Glomerular visceral epithelial cell (primary cell): Measurements from ENCODE around the gene NACAD.

ENCODE experiments used
- DNase-seq: peaks from one replicate; pipeline ENCODE4 v3.0.0-alpha.2; 2016; ENCODE audit errors: extremely low spot score

Gene NACAD

GRCh38 chr7:45092100-45092930 lies 3.5 kb upstream of the NACAD start:
- DNase-seq, result no peak

GRCh38 chr7:45089341-45089891 lies 647 bp upstream of the NACAD start:
- peak; percentile 48 for DNase-seq

- no peak for DNase-seq
Measured at GRCh38 chr7:45088146-45088701, 545 bp downstream of the NACAD start.

- DNase-seq, result no peak
Measured at GRCh38 chr7:45087301-45088145, 1.2 kb downstream of the NACAD start.

- no peak for DNase-seq
Measured at GRCh38 chr7:45086331-45087065, 2.3 kb downstream of the NACAD start.

- no peak for DNase-seq
Measured at GRCh38 chr7:45085619-45086200, 3.1 kb downstream of the NACAD start.

- DNase-seq, result no peak
Measured at GRCh38 chr7:45084901-45085618, 3.7 kb downstream of the NACAD start.

- no peak for DNase-seq
Measured at GRCh38 chr7:45084336-45084735, 4.4 kb downstream of the NACAD start.

- DNase-seq, result peak; percentile 30
Measured at GRCh38 chr7:45082831-45083331, 5.9 kb downstream of the NACAD start.

- no peak for DNase-seq
Measured at GRCh38 chr7:45082031-45082830, 6.5 kb downstream of the NACAD start.

- no peak for DNase-seq
Measured at GRCh38 chr7:45081670-45081974, 7.1 kb downstream of the NACAD start.

GRCh38 chr7:45080958-45081669 lies 7.7 kb downstream of the NACAD start:
- DNase-seq, result no peak

- no peak for DNase-seq
Measured at GRCh38 chr7:45080265-45080957, 8.4 kb downstream of the NACAD start.

- no peak for DNase-seq
Measured at GRCh38 chr7:45078125-45078681, 10.6 kb downstream of the NACAD start.

GRCh38 chr7:45077579-45077978 lies 11.2 kb downstream of the NACAD start:
- no peak for DNase-seq

- no peak for DNase-seq
Measured at GRCh38 chr7:45076946-45077345, 11.8 kb downstream of the NACAD start.

GRCh38 chr7:45075871-45076796 lies 12.6 kb downstream of the NACAD start:
- no peak for DNase-seq
